Osteoblast (primary cell): ENCODE results near the gene TBC1D9. TPM values are rescaled to one million over a fixed set of nuclear protein-coding genes. Genes with fewer than 3 reads are reported as not detected.
A peak's percentile ranks its signal among the peaks of the same experiment; 100 is the strongest.

Experiments used
- DNase-seq: peaks from one replicate; pipeline ENCODE4 v3.0.0; 2011; ENCODE audit warnings: low spot score, mixed read lengths; ENCODE audit not compliant: insufficient read length; ENCODE audit errors: missing footprints
- H2AFZ ChIP-seq: 2 replicates; pipeline ENCODE4 v1.6.0; 2011; ENCODE audit warnings: mild to moderate bottlenecking, low read length
- H3K27ac ChIP-seq: 2 replicates; pipeline ENCODE4 v1.5.1; 2011; ENCODE audit warnings: mild to moderate bottlenecking, low read depth, low read length, moderate library complexity
- H3K27me3 ChIP-seq: 2 replicates; pipeline ENCODE4 v1.6.0; 2012; ENCODE audit warnings: mild to moderate bottlenecking, control low read depth, inconsistent platforms, low read length, moderate library complexity; ENCODE audit not compliant: insufficient read depth
- H3K36me3 ChIP-seq: 2 replicates; pipeline ENCODE4 v1.5.1; 2011; ENCODE audit warnings: mild to moderate bottlenecking, low read length, control low read depth, moderate library complexity; ENCODE audit not compliant: insufficient read depth
- H3K4me1 ChIP-seq: 2 replicates; pipeline ENCODE4 v1.5.1; 2011; ENCODE audit warnings: mild to moderate bottlenecking, low read length, control low read depth, moderate library complexity; ENCODE audit not compliant: insufficient read depth
- H3K4me2 ChIP-seq: 2 replicates; pipeline ENCODE4 v1.6.0; 2011; ENCODE audit warnings: mild to moderate bottlenecking, low read length; ENCODE audit not compliant: insufficient read depth
- H3K4me3 ChIP-seq: fragments of 200-600 bp; sonication (generic); 3 replicates; pipeline ENCODE4 v1.5.1; 2012; ENCODE audit warnings: mild to moderate bottlenecking, low read length, inconsistent platforms; ENCODE audit not compliant: insufficient read depth
- H3K79me2 ChIP-seq: 2 replicates; pipeline ENCODE4 v1.6.0; 2012; ENCODE audit warnings: mild to moderate bottlenecking, low read length, control low read depth, inconsistent platforms; ENCODE audit not compliant: insufficient read depth
- H3K9me3 ChIP-seq: 2 replicates; pipeline ENCODE4 v1.5.1; 2011; ENCODE audit warnings: low read depth, low read length, control low read depth
- H4K20me1 ChIP-seq: 2 replicates; pipeline ENCODE4 v1.6.0; 2012; ENCODE audit warnings: mild to moderate bottlenecking, low read length, control low read depth; ENCODE audit not compliant: insufficient read depth
- CTCF ChIP-seq: IDR thresholded peaks from 2 replicates; pipeline ENCODE4 v1.5.1; 2011; ENCODE audit warnings: mild to moderate bottlenecking, low read depth, low read length, moderate library complexity; ENCODE audit errors: extremely low read depth
- total RNA-seq: library from RNA; depleted of rRNA; stranded (reverse); fragments of >200 nt; gene quantifications from 2 replicates; pipeline ENCODE4 v1.2.3, GENCODE V29; 2012

TBC1D9 gene
- total RNA-seq, 1 donor = 19.5 TPM

- Histone ChIP-seq H3K36me3 (peaks cover 7% of the 10 kb centered on the region), H3K4me1 (peaks cover 7% of the 10 kb centered on the region), H3K4me3 (no peak overlapping the region), H2AFZ (no peak overlapping the region), H3K27ac (no peak overlapping the region), H3K27me3 (no peaks in the 10 kb centered on the region), H3K9me3 (no peaks in the 10 kb centered on the region), H3K4me2 (no peak overlapping the region), H4K20me1 (no peaks in the 10 kb centered on the region), H3K79me2 (no peaks in the 10 kb centered on the region)
- DNase-seq = no peak
- TF ChIP-seq CTCF = no peak
These were observed 103.6 kb downstream of the TBC1D9 start for GRCh38 chr4:140652601-140653000.

- Histone ChIP-seq H3K9me3 (no peaks in the 10 kb centered on the region), H3K4me1 (peaks cover 2% of the 10 kb centered on the region), H4K20me1 (no peaks in the 10 kb centered on the region), H2AFZ (no peak overlapping the region), H3K4me3 (no peak overlapping the region), H3K4me2 (no peak overlapping the region), H3K36me3 (no peaks in the 10 kb centered on the region), H3K27ac (no peak overlapping the region), H3K27me3 (no peaks in the 10 kb centered on the region), H3K79me2 (no peaks in the 10 kb centered on the region)
- no peak for DNase-seq
- TF ChIP-seq CTCF = no peak
These were observed 107.4 kb downstream of the TBC1D9 start for GRCh38 chr4:140648716-140649308.

GRCh38 chr4:140645614-140646412, 110.4 kb downstream of the TBC1D9 start:
- H3K4me1 ChIP-seq = no peaks in the 10 kb centered on the region
- H3K4me2 ChIP-seq = no peak overlapping the region
- H3K9me3 ChIP-seq = no peaks in the 10 kb centered on the region
- no peaks in the 10 kb centered on the region for H4K20me1 ChIP-seq
- H3K27me3 ChIP-seq = no peaks in the 10 kb centered on the region
- H3K79me2 ChIP-seq = no peaks in the 10 kb centered on the region
- no peak overlapping the region for H3K4me3 ChIP-seq
- DNase-seq = peak; percentile 71
- no peak overlapping the region for H3K27ac ChIP-seq
- TF ChIP-seq CTCF = no peak
- no peak overlapping the region for H2AFZ ChIP-seq
- H3K36me3 ChIP-seq = no peaks in the 10 kb centered on the region

- no peak overlapping the region for H3K4me3 ChIP-seq
- no peaks in the 10 kb centered on the region for H3K27me3 ChIP-seq
- H3K79me2 ChIP-seq = no peaks in the 10 kb centered on the region
- no peak overlapping the region for H3K27ac ChIP-seq
- H3K4me2 ChIP-seq = no peak overlapping the region
- H2AFZ ChIP-seq = no peak overlapping the region
- H3K9me3 ChIP-seq = no peaks in the 10 kb centered on the region
- H3K36me3 ChIP-seq = no peaks in the 10 kb centered on the region
- H4K20me1 ChIP-seq = no peaks in the 10 kb centered on the region
- no peak for DNase-seq
- TF ChIP-seq CTCF = no peak
- H3K4me1 ChIP-seq = no peaks in the 10 kb centered on the region
These were observed 111.0 kb downstream of the TBC1D9 start for GRCh38 chr4:140645196-140645595.
